OCI-LY7 (cell line): Measurements from ENCODE around the gene FOXF2.

Source experiments
- EZH2phosphoT487 ChIP-seq: fragments of 200-600 bp; sonication (generic); IDR thresholded peaks from 2 replicates; pipeline ENCODE4 v1.6.1; 2018; ENCODE audit warnings: low read depth, borderline replicate concordance, mild to moderate bottlenecking, mixed run types, antibody characterized with exemption, low read length, moderate library complexity, mixed read lengths
- TF ChIP-seq, protein P1 (sequence below): fragments of 200-600 bp; sonication (generic); conservative IDR thresholded peaks from 2 replicates; pipeline ENCODE4 v1.5.1; 2014; ENCODE audit warnings: mild to moderate bottlenecking, antibody characterized with exemption, low read length, moderate library complexity, mixed read lengths

DNA sequence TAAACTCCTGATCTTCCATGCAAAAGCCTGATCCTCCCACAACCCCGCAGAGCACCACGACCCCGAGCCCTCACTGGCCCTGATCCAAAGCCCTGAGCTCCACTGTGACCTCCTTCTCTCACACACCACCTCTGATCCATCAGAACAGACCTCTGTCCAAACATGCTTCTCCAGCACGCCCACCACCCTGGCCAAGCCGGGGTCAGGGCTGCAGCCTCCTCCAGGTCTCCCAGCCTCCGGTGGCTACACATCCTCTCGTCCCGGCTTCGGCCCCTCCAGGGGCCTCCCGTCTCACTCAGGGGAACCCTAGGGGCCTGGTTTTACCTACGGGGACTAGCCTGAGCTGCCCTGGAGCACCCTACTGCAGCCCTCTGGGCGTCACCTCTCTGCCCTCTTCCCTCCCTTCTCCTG lies 49.1 kb downstream of the FOXF2 start:
- TF ChIP-seq, protein P1, sequence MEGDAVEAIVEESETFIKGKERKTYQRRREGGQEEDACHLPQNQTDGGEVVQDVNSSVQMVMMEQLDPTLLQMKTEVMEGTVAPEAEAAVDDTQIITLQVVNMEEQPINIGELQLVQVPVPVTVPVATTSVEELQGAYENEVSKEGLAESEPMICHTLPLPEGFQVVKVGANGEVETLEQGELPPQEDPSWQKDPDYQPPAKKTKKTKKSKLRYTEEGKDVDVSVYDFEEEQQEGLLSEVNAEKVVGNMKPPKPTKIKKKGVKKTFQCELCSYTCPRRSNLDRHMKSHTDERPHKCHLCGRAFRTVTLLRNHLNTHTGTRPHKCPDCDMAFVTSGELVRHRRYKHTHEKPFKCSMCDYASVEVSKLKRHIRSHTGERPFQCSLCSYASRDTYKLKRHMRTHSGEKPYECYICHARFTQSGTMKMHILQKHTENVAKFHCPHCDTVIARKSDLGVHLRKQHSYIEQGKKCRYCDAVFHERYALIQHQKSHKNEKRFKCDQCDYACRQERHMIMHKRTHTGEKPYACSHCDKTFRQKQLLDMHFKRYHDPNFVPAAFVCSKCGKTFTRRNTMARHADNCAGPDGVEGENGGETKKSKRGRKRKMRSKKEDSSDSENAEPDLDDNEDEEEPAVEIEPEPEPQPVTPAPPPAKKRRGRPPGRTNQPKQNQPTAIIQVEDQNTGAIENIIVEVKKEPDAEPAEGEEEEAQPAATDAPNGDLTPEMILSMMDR: no peak
- no peak for TF ChIP-seq EZH2phosphoT487
